Measurements from ENCODE around the gene LTBP1. TPM values are rescaled to one million over a fixed set of nuclear protein-coding genes. Genes with fewer than 3 reads are reported as not detected.

Gene LTBP1
- total RNA-seq, 2 experiments from 2014 or later: 0.37 to 0.50 TPM

DNA sequence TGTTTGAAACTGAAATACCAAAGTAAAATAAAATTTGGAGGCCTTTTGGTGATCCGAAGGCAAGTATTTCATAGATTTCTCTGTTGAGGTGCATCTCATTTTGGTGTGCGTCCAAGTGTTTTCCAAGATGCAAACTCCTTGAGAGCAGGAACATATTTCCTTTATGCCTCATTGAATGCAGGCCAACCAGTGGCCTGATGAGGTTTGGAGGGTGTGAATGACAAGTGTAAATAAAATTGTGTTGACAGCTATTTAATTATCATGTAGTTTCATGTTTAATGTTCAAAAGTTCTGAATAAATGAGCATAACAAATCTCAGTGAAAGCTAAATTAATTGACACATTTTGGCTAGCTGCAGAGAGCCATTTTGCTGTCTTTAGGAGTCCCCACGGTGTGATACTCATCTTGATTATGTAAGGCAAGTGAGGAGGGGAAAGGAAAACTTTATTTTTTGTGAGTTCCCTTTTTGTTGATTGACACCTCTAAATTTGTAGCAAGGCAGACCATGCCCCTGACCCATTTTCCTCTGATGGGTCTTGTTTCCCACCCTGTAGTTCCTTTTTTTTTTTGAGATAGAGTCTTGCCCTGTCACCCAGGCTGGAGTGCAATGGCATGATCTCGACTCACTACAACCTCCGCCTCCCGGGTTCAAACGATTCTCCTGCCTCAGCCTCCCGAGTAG lies 6.3 kb upstream of the LTBP1 start:
- peaks cover 35% of the 10 kb centered on the region for H3K27me3 Mint-ChIP-seq
- no peaks in the 10 kb centered on the region for H3K36me3 Mint-ChIP-seq
- ATAC-seq (no peak), DNase-seq (no peak)
- no peaks in the 10 kb centered on the region for H3K9me3 Mint-ChIP-seq (ENCODE audit: low read depth)
- H3K4me1 Mint-ChIP-seq: no peaks in the 10 kb centered on the region
- H3K27ac Mint-ChIP-seq: no peak overlapping the region
- no peak overlapping the region for H3K4me3 Mint-ChIP-seq
- CTCF ChIA-PET: no interaction called here

- CTCF ChIA-PET: interaction anchor here (0.6 kb wide), 1 partner anchor 454 kb away, joined by 3 read pairs; no protein-coding TSS in a partner anchor
- H3K4me3 Mint-ChIP-seq: no peak overlapping the region
- no peaks in the 10 kb centered on the region for H3K36me3 Mint-ChIP-seq
- H3K4me1 Mint-ChIP-seq: no peaks in the 10 kb centered on the region
- H3K27ac Mint-ChIP-seq: no peak overlapping the region
- ATAC-seq: no peak
- H3K27me3 Mint-ChIP-seq: peaks cover 35% of the 10 kb centered on the region
- no peaks in the 10 kb centered on the region for H3K9me3 Mint-ChIP-seq (ENCODE audit: low read depth)
- no peak for DNase-seq
These were observed 4.6 kb upstream of the LTBP1 start for GRCh38 chr2:32941944-32942690.

DNA sequence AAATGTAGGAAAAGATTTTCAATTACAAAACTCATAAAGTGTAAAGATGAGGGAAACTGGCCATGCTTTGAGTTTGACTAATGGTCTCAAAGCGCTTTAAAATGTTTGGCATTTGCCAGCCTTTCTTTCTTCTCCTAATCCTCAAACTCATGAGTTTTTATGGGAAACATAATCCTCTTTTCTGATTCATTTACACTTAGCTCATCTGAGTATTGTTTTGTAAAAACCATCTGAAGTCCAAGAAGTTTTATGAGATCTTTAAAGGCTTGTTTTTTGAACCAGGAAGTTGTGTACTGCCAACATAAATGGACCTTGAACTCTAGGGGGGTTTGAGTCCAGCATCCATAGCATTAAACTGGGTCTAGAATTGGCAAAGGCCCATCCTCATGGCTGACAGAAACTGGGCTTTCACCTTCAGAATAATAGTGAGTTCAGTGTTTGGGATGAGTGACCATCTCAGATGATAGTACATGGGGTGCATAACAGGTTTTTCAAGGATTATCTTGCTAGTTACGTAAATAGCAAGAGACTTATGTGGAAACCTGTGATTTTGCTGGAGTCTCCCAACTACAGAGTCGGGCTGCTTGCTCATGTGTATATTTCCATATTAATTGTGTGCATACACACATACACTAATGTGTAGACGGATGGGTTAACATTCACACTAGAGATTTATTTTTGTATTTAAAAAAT lies 3.8 kb upstream of the LTBP1 start:
- ATAC-seq (no peak), DNase-seq (no peak)
- H3K27ac Mint-ChIP-seq: no peak overlapping the region
- no peak overlapping the region for H3K4me3 Mint-ChIP-seq
- H3K9me3 Mint-ChIP-seq (ENCODE audit: low read depth): no peaks in the 10 kb centered on the region
- peaks cover 33% of the 10 kb centered on the region for H3K27me3 Mint-ChIP-seq
- no peaks in the 10 kb centered on the region for H3K36me3 Mint-ChIP-seq
- CTCF ChIA-PET: no interaction called here
- H3K4me1 Mint-ChIP-seq: no peaks in the 10 kb centered on the region

GRCh38 chr2:32945286-32945685 lies 1.5 kb upstream of the LTBP1 start:
- Mint-ChIP-seq H3K27ac (no peak overlapping the region), H3K9me3 (ENCODE audit: low read depth) (no peaks in the 10 kb centered on the region), H3K27me3 (peaks cover 47% of the 10 kb centered on the region), H3K4me3 (no peak overlapping the region), H3K4me1 (peaks cover 3% of the 10 kb centered on the region), H3K36me3 (no peaks in the 10 kb centered on the region)
- ATAC-seq (no peak), DNase-seq (no peak)
- CTCF ChIA-PET: interaction anchor here (0.6 kb wide), 1 partner anchor 33 kb away, joined by 4 read pairs; no protein-coding TSS in a partner anchor

GRCh38 chr2:32947076-32947483 lies 327 bp downstream of the LTBP1 start:
- ATAC-seq (peak; percentile 41), DNase-seq (no peak)
- Mint-ChIP-seq H3K4me3 (no peak overlapping the region), H3K4me1 (peaks cover 9% of the 10 kb centered on the region), H3K36me3 (no peaks in the 10 kb centered on the region), H3K27me3 (peaks cover 61% of the 10 kb centered on the region), H3K9me3 (ENCODE audit: low read depth) (no peaks in the 10 kb centered on the region), H3K27ac (no peak overlapping the region)
- CTCF ChIA-PET: no interaction called here

DNA sequence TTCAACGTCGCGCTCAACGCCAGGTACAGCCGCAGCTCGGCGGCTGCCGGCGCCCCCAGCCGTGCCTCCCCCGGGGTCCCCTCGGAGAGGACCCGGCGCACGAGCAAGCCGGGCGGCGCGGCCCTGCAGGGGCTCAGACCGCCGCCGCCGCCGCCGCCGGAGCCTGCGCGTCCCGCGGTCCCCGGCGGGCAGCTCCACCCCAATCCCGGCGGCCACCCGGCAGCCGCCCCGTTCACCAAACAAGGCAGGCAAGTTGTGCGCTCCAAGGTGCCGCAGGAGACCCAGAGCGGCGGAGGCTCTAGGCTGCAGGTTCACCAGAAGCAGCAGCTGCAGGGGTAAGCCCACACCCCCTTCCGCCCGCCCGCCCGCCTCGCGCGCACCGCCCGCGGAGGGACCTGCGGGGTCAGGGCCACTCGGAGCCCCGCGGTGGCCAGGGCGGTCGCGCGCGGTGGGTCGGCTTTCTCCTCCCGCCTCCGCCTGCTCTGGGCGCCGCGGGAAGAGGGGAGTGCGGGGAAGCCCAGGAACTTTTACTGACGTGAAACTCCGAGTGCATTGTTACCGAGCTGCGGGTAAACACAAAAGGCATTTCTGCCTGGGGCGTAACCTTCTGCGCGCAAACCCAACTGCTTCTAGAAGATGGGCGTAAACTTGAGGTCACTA lies 861 bp downstream of the LTBP1 start:
- CTCF ChIA-PET: no interaction called here
- H3K27ac Mint-ChIP-seq: no peak overlapping the region
- H3K9me3 Mint-ChIP-seq (ENCODE audit: low read depth): no peaks in the 10 kb centered on the region
- H3K27me3 Mint-ChIP-seq: peaks cover 66% of the 10 kb centered on the region
- H3K4me1 Mint-ChIP-seq: peaks cover 9% of the 10 kb centered on the region
- H3K4me3 Mint-ChIP-seq: peak overlapping the region; percentile 42
- no peaks in the 10 kb centered on the region for H3K36me3 Mint-ChIP-seq
- peak; percentile 51 for DNase-seq
- peak; percentile 38 for ATAC-seq

GRCh38 chr2:32948266-32948665 lies 1.5 kb downstream of the LTBP1 start:
- Mint-ChIP-seq H3K9me3 (ENCODE audit: low read depth) (no peaks in the 10 kb centered on the region), H3K4me3 (peak overlapping the region; percentile 14), H3K36me3 (no peaks in the 10 kb centered on the region), H3K4me1 (peaks cover 9% of the 10 kb centered on the region), H3K27me3 (peaks cover 62% of the 10 kb centered on the region), H3K27ac (no peak overlapping the region)
- CTCF ChIA-PET: interaction anchor here (0.6 kb wide), 1 partner anchor 298 kb away, joined by 4 read pairs; no protein-coding TSS in a partner anchor
- DNase-seq (no peak), ATAC-seq (no peak)

GRCh38 chr2:32949260-32949659 lies 2.5 kb downstream of the LTBP1 start:
- no peak for DNase-seq
- no peaks in the 10 kb centered on the region for H3K9me3 Mint-ChIP-seq (ENCODE audit: low read depth)
- ATAC-seq: no peak
- H3K4me1 Mint-ChIP-seq: peaks cover 9% of the 10 kb centered on the region
- H3K27me3 Mint-ChIP-seq: peaks cover 62% of the 10 kb centered on the region
- H3K4me3 Mint-ChIP-seq: no peak overlapping the region
- H3K27ac Mint-ChIP-seq: no peak overlapping the region
- H3K36me3 Mint-ChIP-seq: no peaks in the 10 kb centered on the region
- CTCF ChIA-PET: no interaction called here

DNA sequence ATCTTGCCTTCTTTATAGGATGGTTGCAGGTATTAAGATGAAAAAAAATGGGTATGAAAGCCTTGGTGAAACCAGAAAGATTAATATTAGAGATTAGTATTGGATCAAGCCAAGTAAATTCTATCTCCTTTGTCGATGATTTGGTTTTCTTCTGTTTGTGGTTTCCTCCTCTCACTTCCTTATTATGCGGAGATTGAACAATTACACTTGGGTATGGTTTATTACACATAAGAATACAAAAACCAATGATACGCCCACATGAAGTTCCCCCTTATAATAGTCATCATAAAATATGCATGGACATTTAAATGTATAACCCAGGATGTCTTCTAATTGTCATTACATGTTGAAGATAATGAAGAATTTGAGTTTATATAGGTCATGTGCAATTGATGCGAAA lies 4.9 kb downstream of the LTBP1 start:
- Mint-ChIP-seq H3K4me3 (no peak overlapping the region), H3K4me1 (peaks cover 9% of the 10 kb centered on the region), H3K27me3 (peaks cover 50% of the 10 kb centered on the region), H3K9me3 (ENCODE audit: low read depth) (no peaks in the 10 kb centered on the region), H3K27ac (no peak overlapping the region), H3K36me3 (no peaks in the 10 kb centered on the region)
- ATAC-seq (no peak), DNase-seq (no peak)
- CTCF ChIA-PET: no interaction called here

GRCh38 chr2:32952761-32953476 lies 6.2 kb downstream of the LTBP1 start:
- H3K36me3 Mint-ChIP-seq: no peaks in the 10 kb centered on the region
- no peak for DNase-seq

DNA sequence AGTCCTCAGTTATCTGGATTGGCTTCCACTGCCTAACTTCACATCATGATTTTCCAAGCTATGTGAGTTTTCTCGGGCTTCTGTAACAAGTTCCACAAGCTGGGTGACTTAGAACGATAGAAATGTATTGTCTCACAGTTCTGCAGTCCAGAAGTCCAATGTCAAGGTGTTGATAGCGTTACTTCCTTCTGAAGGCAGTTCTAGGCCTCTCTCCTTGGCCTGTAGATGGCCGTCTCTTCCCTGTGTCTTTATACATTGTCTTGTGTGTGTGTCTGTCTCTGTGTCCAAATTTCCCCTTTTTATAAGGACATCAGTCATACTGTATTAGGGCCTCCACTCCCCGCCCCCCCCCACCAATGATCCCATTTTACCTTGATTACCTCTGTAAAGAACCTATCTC lies 7.5 kb downstream of the LTBP1 start:
- Mint-ChIP-seq H3K9me3 (ENCODE audit: low read depth) (no peaks in the 10 kb centered on the region), H3K4me1 (peaks cover 7% of the 10 kb centered on the region), H3K27ac (no peak overlapping the region), H3K36me3 (no peaks in the 10 kb centered on the region), H3K27me3 (peaks cover 47% of the 10 kb centered on the region), H3K4me3 (no peak overlapping the region)
- ATAC-seq (no peak), DNase-seq (no peak)
- CTCF ChIA-PET: no interaction called here

More at GRCh38 chr2:32952761-32953476, 6.2 kb downstream of the LTBP1 start:
- H3K9me3 Mint-ChIP-seq (ENCODE audit: low read depth): no peaks in the 10 kb centered on the region
- no peak overlapping the region for H3K4me3 Mint-ChIP-seq
- ATAC-seq: no peak
- peaks cover 57% of the 10 kb centered on the region for H3K27me3 Mint-ChIP-seq
- no peak overlapping the region for H3K27ac Mint-ChIP-seq
- H3K4me1 Mint-ChIP-seq: peaks cover 9% of the 10 kb centered on the region
- CTCF ChIA-PET: no interaction called here

DNA sequence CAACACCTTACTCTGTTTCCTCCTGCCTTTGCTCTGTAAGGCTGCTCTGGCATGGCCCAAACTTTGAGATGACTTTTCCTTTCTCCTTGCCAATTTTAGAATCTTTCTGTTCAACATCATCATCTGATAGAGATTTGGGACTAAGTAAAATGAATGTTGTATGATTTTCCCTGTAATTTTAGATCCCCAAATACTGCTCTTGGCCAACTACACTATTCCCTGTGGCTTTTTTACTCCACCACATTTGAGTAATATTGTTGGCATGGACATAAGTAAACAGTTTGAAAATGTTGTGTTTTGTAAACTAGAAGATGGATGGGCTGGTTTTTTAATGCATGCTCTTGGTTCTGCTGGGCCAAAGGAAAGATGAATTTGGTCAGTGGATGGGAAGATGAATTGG lies 12.1 kb downstream of the LTBP1 start:
- no peak overlapping the region for H3K4me3 Mint-ChIP-seq
- H3K27me3 Mint-ChIP-seq: peaks cover 18% of the 10 kb centered on the region
- no peaks in the 10 kb centered on the region for H3K4me1 Mint-ChIP-seq
- ATAC-seq (no peak), DNase-seq (no peak)
- CTCF ChIA-PET: no interaction called here
- no peak overlapping the region for H3K27ac Mint-ChIP-seq
- H3K9me3 Mint-ChIP-seq (ENCODE audit: low read depth): no peaks in the 10 kb centered on the region
- no peaks in the 10 kb centered on the region for H3K36me3 Mint-ChIP-seq

- CTCF ChIA-PET: no interaction called here
- H3K27ac Mint-ChIP-seq: no peak overlapping the region
- DNase-seq: no peak
- no peak for ATAC-seq
- no peaks in the 10 kb centered on the region for H3K4me1 Mint-ChIP-seq
- peaks cover 15% of the 10 kb centered on the region for H3K27me3 Mint-ChIP-seq
- no peak overlapping the region for H3K4me3 Mint-ChIP-seq
- H3K9me3 Mint-ChIP-seq (ENCODE audit: low read depth): no peaks in the 10 kb centered on the region
- no peaks in the 10 kb centered on the region for H3K36me3 Mint-ChIP-seq
These were observed 13.5 kb downstream of the LTBP1 start for GRCh38 chr2:32960238-32960637.
